ENCODE data around the gene CDC42EP4. TPM values are rescaled to one million over a fixed set of nuclear protein-coding genes. Genes with fewer than 3 reads are reported as not detected.
A peak's percentile ranks its signal among the peaks of the same experiment; 100 is the strongest.

Gene CDC42EP4
- total RNA-seq, 4 donors from 2014 or later, result 35.8 to 57.0 (median 47.1) TPM

GRCh38 chr17:73289549-73290254, 22.1 kb downstream of the CDC42EP4 start:
- in situ Hi-C loops (cut with MboI; ENCODE audit: low sequenced_read_pairs in 4 of 4), result no loop called here
- Histone ChIP-seq H3K4me1 (peaks cover 77 to 92% of the 10 kb centered on the region in 2 donors), H3K27ac (peak overlapping the region; percentile 82 to 92 (median 86))

GRCh38 chr17:73288534-73289302, 23.1 kb downstream of the CDC42EP4 start:
- Histone ChIP-seq H3K27ac (peak overlapping the region; percentile 82 to 92 (median 86)), H3K9me3 (no peaks in the 10 kb centered on the region), H3K27me3 (no peaks in the 10 kb centered on the region), H3K4me1 (peaks cover 72 to 86% of the 10 kb centered on the region in 2 donors), H3K4me3 (peak overlapping the region in 1 of 4 donors; percentile 34), H3K36me3 (peaks cover 0 to 20% of the 10 kb centered on the region in 2 donors)
- intact Hi-C loops (cut with DNase I; ENCODE audit: low total_unique reads) (no loop called here), in situ Hi-C loops (cut with MboI; ENCODE audit: low sequenced_read_pairs in 4 of 4) (no loop called here)
- no peak for ATAC-seq
- TF ChIP-seq CTCF (IDR thresholded peaks at IDR 0.05 in 4 of 5, conservative IDR thresholded peaks at IDR 0.05 in 1 of 5) (no peak), POLR2A (IDR thresholded peaks at IDR 0.05) (no peak)
- no peak for DNase-seq

More at GRCh38 chr17:73289549-73290254, 22.1 kb downstream of the CDC42EP4 start:
- DNase-seq, result no peak
- H3K4me3 ChIP-seq, result peak overlapping the region in 2 of 4 donors; percentile 21 to 34
- ATAC-seq, result no peak
- H3K36me3 ChIP-seq, result peaks cover 0 to 16% of the 10 kb centered on the region in 2 donors
- intact Hi-C loops (cut with DNase I; ENCODE audit: low total_unique reads), result no loop called here
- no peaks in the 10 kb centered on the region for H3K27me3 ChIP-seq
- no peak for TF ChIP-seq POLR2A (IDR thresholded peaks at IDR 0.05)
- no peak for TF ChIP-seq CTCF (IDR thresholded peaks at IDR 0.05 in 4 of 5, conservative IDR thresholded peaks at IDR 0.05 in 1 of 5)
- H3K9me3 ChIP-seq, result no peaks in the 10 kb centered on the region

- no peak for ATAC-seq
- Histone ChIP-seq H3K36me3 (peaks cover 0 to 20% of the 10 kb centered on the region in 2 donors), H3K9me3 (no peaks in the 10 kb centered on the region), H3K4me3 (no peak overlapping the region), H3K27ac (peak overlapping the region; percentile 53 to 87 (median 70)), H3K4me1 (peaks cover 53 to 72% of the 10 kb centered on the region in 2 donors), H3K27me3 (no peaks in the 10 kb centered on the region)
- DNase-seq, result no peak
- TF ChIP-seq CTCF (IDR thresholded peaks at IDR 0.05 in 4 of 5, conservative IDR thresholded peaks at IDR 0.05 in 1 of 5) (no peak), POLR2A (IDR thresholded peaks at IDR 0.05) (no peak)
- in situ Hi-C loops (cut with MboI; ENCODE audit: low sequenced_read_pairs in 4 of 4), result no loop called here
- intact Hi-C loops (cut with DNase I; ENCODE audit: low total_unique reads), result no loop called here
Observed at GRCh38 chr17:73286863-73287296, 24.9 kb downstream of the CDC42EP4 start.

DNA sequence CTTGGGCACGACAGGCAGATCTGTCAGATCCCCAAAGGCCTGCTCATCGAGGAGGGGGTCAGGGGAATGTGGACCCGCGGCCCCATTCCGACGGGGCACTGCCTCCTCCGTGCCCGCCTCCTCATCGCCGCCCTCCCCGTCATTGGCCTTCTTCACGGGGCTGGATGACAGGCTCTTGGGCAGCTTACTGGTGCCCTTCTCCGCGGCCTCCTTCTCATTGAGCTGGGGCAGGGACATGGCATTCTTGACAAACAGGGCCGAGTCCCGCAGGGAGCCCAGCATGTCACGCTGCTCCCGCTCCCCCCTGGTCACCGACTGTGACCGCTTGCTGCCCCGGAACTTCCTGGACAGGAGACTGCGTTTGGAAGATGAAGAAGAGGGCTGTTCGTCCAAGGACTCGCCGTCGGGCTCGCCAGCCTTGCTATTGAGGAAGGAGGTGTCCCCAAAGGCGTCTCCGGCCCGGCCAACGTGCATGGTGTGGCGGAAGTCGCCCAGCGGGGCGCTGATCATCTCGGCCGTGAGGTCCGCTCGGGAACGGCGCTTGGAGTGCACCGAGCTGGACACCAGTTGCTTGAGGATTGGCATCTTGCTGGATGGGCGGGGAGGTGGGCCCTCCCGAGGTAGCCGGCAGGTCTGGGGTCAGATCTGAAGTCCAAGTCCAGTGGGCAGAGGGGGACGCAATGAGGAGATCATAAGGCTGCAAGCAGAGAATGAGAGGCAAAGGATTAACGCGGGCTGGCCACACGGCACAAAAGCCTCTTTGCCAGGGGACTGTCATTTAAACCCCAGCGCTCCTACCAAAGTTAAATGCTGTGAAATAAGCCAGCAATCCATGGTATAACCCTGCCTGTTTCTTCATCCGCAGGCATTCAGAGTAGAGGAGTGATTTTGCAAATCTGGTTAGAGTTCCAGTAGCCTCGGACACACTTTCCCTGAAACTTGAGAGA, 25.6 kb downstream of the CDC42EP4 start:
- in situ Hi-C loops (cut with MboI; ENCODE audit: low sequenced_read_pairs in 4 of 4), result no loop called here
- Histone ChIP-seq H3K27ac (peak overlapping the region; percentile 53 to 87 (median 70)), H3K27me3 (no peaks in the 10 kb centered on the region), H3K4me1 (peaks cover 46 to 65% of the 10 kb centered on the region in 2 donors), H3K9me3 (no peaks in the 10 kb centered on the region), H3K36me3 (peaks cover 0 to 20% of the 10 kb centered on the region in 2 donors), H3K4me3 (no peak overlapping the region)
- intact Hi-C loops (cut with DNase I; ENCODE audit: low total_unique reads), result no loop called here
- no peak for DNase-seq
- TF ChIP-seq POLR2A (IDR thresholded peaks at IDR 0.05) (no peak), CTCF (IDR thresholded peaks at IDR 0.05 in 4 of 5, conservative IDR thresholded peaks at IDR 0.05 in 1 of 5) (no peak)
- peak in 1 of 2 donors; percentile 19 for ATAC-seq
